ENCODE measurements around the gene CLIC5. TPM values are rescaled to one million over a fixed set of nuclear protein-coding genes. Genes with fewer than 3 reads are reported as not detected.
A peak's percentile ranks its signal among the peaks of the same experiment; 100 is the strongest.

CLIC5 gene
- total RNA-seq, 1 donor, result not detected

GRCh38 chr6:45970326-45970725, 45.3 kb downstream of the CLIC5 start:
- no peak for DNase-seq (ENCODE audit: low read depth)
- TF ChIP-seq CTCF (IDR thresholded peaks at IDR 0.05; ENCODE audit: insufficient read depth, low read depth, low read length), result no peak
- H3K4me3 ChIP-seq (ENCODE audit: low read depth, low read length), result no peak overlapping the region

- TF ChIP-seq CTCF (IDR thresholded peaks at IDR 0.05; ENCODE audit: insufficient read depth, low read depth, low read length), result no peak
- no peak for DNase-seq (ENCODE audit: low read depth)
- H3K4me3 ChIP-seq (ENCODE audit: low read depth, low read length), result no peak overlapping the region
These were observed 45.8 kb downstream of the CLIC5 start for GRCh38 chr6:45969883-45970282.

GRCh38 chr6:45969026-45969425, 46.6 kb downstream of the CLIC5 start:
- H3K4me3 ChIP-seq (ENCODE audit: low read depth, low read length), result no peak overlapping the region
- TF ChIP-seq CTCF (IDR thresholded peaks at IDR 0.05; ENCODE audit: insufficient read depth, low read depth, low read length), result no peak
- DNase-seq (ENCODE audit: low read depth), result no peak

- no peak overlapping the region for H3K4me3 ChIP-seq (ENCODE audit: low read depth, low read length)
- TF ChIP-seq CTCF (IDR thresholded peaks at IDR 0.05; ENCODE audit: insufficient read depth, low read depth, low read length), result no peak
- DNase-seq (ENCODE audit: low read depth), result no peak
These were observed 48.3 kb downstream of the CLIC5 start for GRCh38 chr6:45967363-45967762.

- TF ChIP-seq CTCF (IDR thresholded peaks at IDR 0.05; ENCODE audit: insufficient read depth, low read depth, low read length), result no peak
- no peak overlapping the region for H3K4me3 ChIP-seq (ENCODE audit: low read depth, low read length)
- DNase-seq (ENCODE audit: low read depth), result no peak
These were observed 48.9 kb downstream of the CLIC5 start for GRCh38 chr6:45966797-45967196.

GRCh38 chr6:45966340-45966739, 49.3 kb downstream of the CLIC5 start:
- DNase-seq (ENCODE audit: low read depth), result no peak
- no peak for TF ChIP-seq CTCF (IDR thresholded peaks at IDR 0.05; ENCODE audit: insufficient read depth, low read depth, low read length)
- H3K4me3 ChIP-seq (ENCODE audit: low read depth, low read length), result no peak overlapping the region

GRCh38 chr6:45965792-45966191, 49.9 kb downstream of the CLIC5 start:
- peak; percentile 30 for DNase-seq (ENCODE audit: low read depth)
- no peak for TF ChIP-seq CTCF (IDR thresholded peaks at IDR 0.05; ENCODE audit: insufficient read depth, low read depth, low read length)

More at GRCh38 chr6:45965792-45966191, 49.9 kb downstream of the CLIC5 start:
- H3K4me3 ChIP-seq (ENCODE audit: low read depth, low read length), result no peak overlapping the region
